ENCODE data around the gene HEATR5B. TPM values are rescaled to one million over a fixed set of nuclear protein-coding genes. Genes with fewer than 3 reads are reported as not detected.

HEATR5B gene
- total RNA-seq (2022) (15.3 and 16.1 TPM in 2 replicates), Bru-seq, nascent RNA (percentile 70 among the genes with signal in this experiment), BruChase-seq, experiment 1, labeled RNA remaining after a 2-hour chase (percentile 75 among the genes with signal in this experiment), BruChase-seq, experiment 2, labeled RNA remaining after a 6-hour chase (percentile 72 among the genes with signal in this experiment)
- long read RNA-seq, partial matches to known transcripts = 5 of 11 reads
- long read RNA-seq, other reads (novel, unspliced or antisense) = 6 of 11 reads

GRCh38 chr2:37083873-37084794 lies at the start of gene HEATR5B, which contains the start of gene GPATCH11:
Gene HEATR5B (minus strand): TSS chr2:37084372. CDS start chr2:37083414, 958 bp downstream.
Gene GPATCH11 (plus strand): TSS chr2:37084518. CDS start chr2:37088382, 3,864 bp downstream.
- H3K4me1 ChIP-seq = peaks cover 16% of the 10 kb centered on the region
- peaks cover 8% of the 10 kb centered on the region for H3K4me1 Mint-ChIP-seq (ENCODE audit: low read depth, unreplicated experiment)
- ChIA-PET CTCF (interaction anchor here (0.7 to 1.2 kb wide), 3 partner anchors 8 to 305 kb away, joined by 3 to 4 read pairs (median 3); no protein-coding TSS in a partner anchor), POLR2A (interaction anchor here (0.5 to 1.3 kb wide), 5 partner anchors 35 to 117 kb away, joined by 3 to 7 read pairs (median 3); partner anchors contain the start of genes CEBPZOS and EIF2AK2)
- H3K9me3 Mint-ChIP-seq (ENCODE audit: unreplicated experiment) = no peaks in the 10 kb centered on the region
- H3K9me3 ChIP-seq = no peaks in the 10 kb centered on the region
- no TSS peak for BruUV-seq (replicated peaks)
- H3K4me3 Mint-ChIP-seq (ENCODE audit: unreplicated experiment) = no peak within 1 kb of the TSS
- no peaks in the 10 kb centered on the region for H3K36me3 ChIP-seq (ENCODE audit: control insufficient read depth, insufficient read depth, low read length)
- peak; percentile 98 to 99 for DNase-seq
- H3K4me3 ChIP-seq (ENCODE audit: low read depth, low read length) = peak within 1 kb of the TSS; percentile 78
- H3K27me3 ChIP-seq (replicated peaks; ENCODE audit: control insufficient read depth, insufficient read depth, low read length) = no peaks in the 10 kb centered on the region
- H3K27ac Mint-ChIP-seq (ENCODE audit: unreplicated experiment) = no peak within 1 kb of the TSS
- TF ChIP-seq CTCF (IDR thresholded peaks at IDR 0.05; ENCODE audit: insufficient read depth in 1 of 2, low read depth in 1 of 2, low read length in 1 of 2, severe bottlenecking in 1 of 2, unreplicated experiment in 1 of 2) = no peak
- no peaks in the 10 kb centered on the region for H3K27me3 Mint-ChIP-seq (ENCODE audit: insufficient read depth, unreplicated experiment)
- intact Hi-C loops (cut with micrococcal nuclease; ENCODE audit: unreplicated experiment) = loop anchor here (1.0 to 5.0 kb wide), 2 partner anchors 117 to 304 kb away; partner anchors contain the start of gene STRN
- peaks cover 10% of the 10 kb centered on the region for H3K36me3 Mint-ChIP-seq (ENCODE audit: insufficient read depth, unreplicated experiment)

- Histone ChIP-seq H3K9me3 (no peaks in the 10 kb centered on the region), H3K36me3 (ENCODE audit: control insufficient read depth, insufficient read depth, low read length) (no peaks in the 10 kb centered on the region; the same call in 1 of the 2 replicates), H3K4me3 (ENCODE audit: low read depth, low read length) (no peak overlapping the region), H3K4me1 (no peaks in the 10 kb centered on the region), H3K27me3 (replicated peaks; ENCODE audit: control insufficient read depth, insufficient read depth, low read length) (no peaks in the 10 kb centered on the region)
- BruUV-seq (replicated peaks) = no TSS peak
- no peaks in the 10 kb centered on the region for H3K9me3 Mint-ChIP-seq (ENCODE audit: unreplicated experiment)
- POLR2A ChIA-PET = no interaction called here
- CTCF ChIA-PET = no interaction called here
- no peaks in the 10 kb centered on the region for H3K4me1 Mint-ChIP-seq (ENCODE audit: low read depth, unreplicated experiment)
- H3K4me3 Mint-ChIP-seq (ENCODE audit: unreplicated experiment) = no peak overlapping the region
- H3K27me3 Mint-ChIP-seq (ENCODE audit: insufficient read depth, unreplicated experiment) = no peaks in the 10 kb centered on the region
- intact Hi-C loops (cut with micrococcal nuclease; ENCODE audit: unreplicated experiment) = no loop called here
- TF ChIP-seq CTCF (IDR thresholded peaks at IDR 0.05; ENCODE audit: insufficient read depth in 1 of 2, low read depth in 1 of 2, low read length in 1 of 2, severe bottlenecking in 1 of 2, unreplicated experiment in 1 of 2) = no peak
- H3K36me3 Mint-ChIP-seq (ENCODE audit: insufficient read depth, unreplicated experiment) = peaks cover 23% of the 10 kb centered on the region
- DNase-seq = no peak
- H3K27ac Mint-ChIP-seq (ENCODE audit: unreplicated experiment) = no peak overlapping the region
These were observed 48.7 kb upstream of the HEATR5B start for GRCh38 chr2:37132914-37133313.

- Histone ChIP-seq H3K27me3 (replicated peaks; ENCODE audit: control insufficient read depth, insufficient read depth, low read length) (no peaks in the 10 kb centered on the region), H3K4me3 (ENCODE audit: low read depth, low read length) (no peak overlapping the region), H3K4me1 (no peaks in the 10 kb centered on the region), H3K9me3 (no peaks in the 10 kb centered on the region), H3K36me3 (ENCODE audit: control insufficient read depth, insufficient read depth, low read length) (peaks cover 2% of the 10 kb centered on the region; the same call in 1 of the 2 replicates)
- POLR2A ChIA-PET = no interaction called here
- CTCF ChIA-PET = no interaction called here
- Mint-ChIP-seq H3K9me3 (ENCODE audit: unreplicated experiment) (no peaks in the 10 kb centered on the region), H3K27me3 (ENCODE audit: insufficient read depth, unreplicated experiment) (no peaks in the 10 kb centered on the region), H3K4me3 (ENCODE audit: unreplicated experiment) (no peak overlapping the region), H3K36me3 (ENCODE audit: insufficient read depth, unreplicated experiment) (peaks cover 41% of the 10 kb centered on the region), H3K4me1 (ENCODE audit: low read depth, unreplicated experiment) (no peaks in the 10 kb centered on the region), H3K27ac (ENCODE audit: unreplicated experiment) (no peak overlapping the region)
- no peak for DNase-seq
- intact Hi-C loops (cut with micrococcal nuclease; ENCODE audit: unreplicated experiment) = no loop called here
- TF ChIP-seq CTCF (IDR thresholded peaks at IDR 0.05; ENCODE audit: insufficient read depth in 1 of 2, low read depth in 1 of 2, low read length in 1 of 2, severe bottlenecking in 1 of 2, unreplicated experiment in 1 of 2) = no peak
- no TSS peak for BruUV-seq (replicated peaks)
These were observed 41.2 kb upstream of the HEATR5B start for GRCh38 chr2:37125416-37125815.

Data from Caco-2 (cell line).